Left ventricle myocardium inferior (tissue), 1 donor: ENCODE data around the gene EFNB1. TPM values are rescaled to one million over a fixed set of nuclear protein-coding genes. Genes with fewer than 3 reads are reported as not detected.

Source experiments
- DNase-seq: peaks from one replicate; pipeline ENCODE4 v3.0.0-alpha.2; 2020
- H3K27ac ChIP-seq: fragments of 200-600 bp; replicated peaks from 2 replicates; pipeline ENCODE4 v1.8.0; 2021
- H3K27me3 ChIP-seq: fragments of 200-600 bp; 2 replicates; pipeline ENCODE4 v1.8.0; 2021; ENCODE audit warnings: low read depth
- H3K36me3 ChIP-seq: fragments of 200-600 bp; 2 replicates; pipeline ENCODE4 v1.8.0; 2021
- H3K4me1 ChIP-seq: fragments of 200-600 bp; 2 replicates; pipeline ENCODE4 v1.8.0; 2021
- H3K4me3 ChIP-seq: fragments of 200-600 bp; 2 replicates; pipeline ENCODE4 v1.8.0; 2021; ENCODE audit warnings: mild to moderate bottlenecking, moderate library complexity
- H3K9me3 ChIP-seq: fragments of 200-600 bp; replicated peaks from 2 replicates; pipeline ENCODE4 v1.8.0; 2021
- intact Hi-C: fragments of 100-400 bp; cut with micrococcal nuclease; formaldehyde crosslinking; loops from one replicate; pipeline ENCODE4 v1.11.0; 2022
- total RNA-seq: library from RNA; stranded (reverse); fragmentation: NEBNext Ultra II Directional; extraction: Animal tissue kit (Norgen Biotek cat#: 25700); gene quantifications from one replicate; pipeline ENCODE4 v1.2.1, GENCODE V29; 2021
- TF ChIP-seq, protein P1 (sequence below): fragments of 200-600 bp; IDR thresholded peaks from 2 replicates; pipeline ENCODE4 v1.8.0; 2021; ENCODE audit warnings: antibody characterized with exemption, mild to moderate bottlenecking, borderline replicate concordance
- donor health status: DM: no; HTN: yes; CAD: no; lungs with severe emphysema.

Gene EFNB1
- total RNA-seq, 1 donor from 2014 or later: 14.7 TPM

- H3K4me3 ChIP-seq: no peak overlapping the region
- no peaks in the 10 kb centered on the region for H3K9me3 ChIP-seq
- H3K36me3 ChIP-seq: peaks cover 10% of the 10 kb centered on the region
- intact Hi-C loops: no loop called here
- no peaks in the 10 kb centered on the region for H3K27me3 ChIP-seq
- TF ChIP-seq, protein P1, sequence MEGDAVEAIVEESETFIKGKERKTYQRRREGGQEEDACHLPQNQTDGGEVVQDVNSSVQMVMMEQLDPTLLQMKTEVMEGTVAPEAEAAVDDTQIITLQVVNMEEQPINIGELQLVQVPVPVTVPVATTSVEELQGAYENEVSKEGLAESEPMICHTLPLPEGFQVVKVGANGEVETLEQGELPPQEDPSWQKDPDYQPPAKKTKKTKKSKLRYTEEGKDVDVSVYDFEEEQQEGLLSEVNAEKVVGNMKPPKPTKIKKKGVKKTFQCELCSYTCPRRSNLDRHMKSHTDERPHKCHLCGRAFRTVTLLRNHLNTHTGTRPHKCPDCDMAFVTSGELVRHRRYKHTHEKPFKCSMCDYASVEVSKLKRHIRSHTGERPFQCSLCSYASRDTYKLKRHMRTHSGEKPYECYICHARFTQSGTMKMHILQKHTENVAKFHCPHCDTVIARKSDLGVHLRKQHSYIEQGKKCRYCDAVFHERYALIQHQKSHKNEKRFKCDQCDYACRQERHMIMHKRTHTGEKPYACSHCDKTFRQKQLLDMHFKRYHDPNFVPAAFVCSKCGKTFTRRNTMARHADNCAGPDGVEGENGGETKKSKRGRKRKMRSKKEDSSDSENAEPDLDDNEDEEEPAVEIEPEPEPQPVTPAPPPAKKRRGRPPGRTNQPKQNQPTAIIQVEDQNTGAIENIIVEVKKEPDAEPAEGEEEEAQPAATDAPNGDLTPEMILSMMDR: no peak
- peaks cover 44% of the 10 kb centered on the region for H3K4me1 ChIP-seq
- H3K27ac ChIP-seq: no peak overlapping the region
- no peak for DNase-seq
Measured at GRCh38 chrX:68835468-68835867, 6.6 kb downstream of the EFNB1 start.

- peaks cover 39% of the 10 kb centered on the region for H3K4me1 ChIP-seq
- H3K27me3 ChIP-seq: no peaks in the 10 kb centered on the region
- DNase-seq: no peak
- H3K36me3 ChIP-seq: peaks cover 21% of the 10 kb centered on the region
- no peak overlapping the region for H3K4me3 ChIP-seq
- H3K27ac ChIP-seq: no peak overlapping the region
- TF ChIP-seq, protein P1: no peak
- no peaks in the 10 kb centered on the region for H3K9me3 ChIP-seq
- intact Hi-C loops: no loop called here
Measured at GRCh38 chrX:68837119-68837518, 8.3 kb downstream of the EFNB1 start.

GRCh38 chrX:68838571-68838910 lies 9.7 kb downstream of the EFNB1 start:
- Histone ChIP-seq H3K4me1 (peaks cover 41% of the 10 kb centered on the region), H3K4me3 (no peak overlapping the region), H3K36me3 (peaks cover 21% of the 10 kb centered on the region), H3K9me3 (no peaks in the 10 kb centered on the region), H3K27me3 (no peaks in the 10 kb centered on the region), H3K27ac (no peak overlapping the region)
- no peak for DNase-seq
- TF ChIP-seq, protein P1: no peak
- intact Hi-C loops: no loop called here

GRCh38 chrX:68839771-68840170 lies 10.9 kb downstream of the EFNB1 start:
- Histone ChIP-seq H3K4me1 (peaks cover 30% of the 10 kb centered on the region), H3K27me3 (no peaks in the 10 kb centered on the region), H3K36me3 (peaks cover 21% of the 10 kb centered on the region), H3K9me3 (no peaks in the 10 kb centered on the region), H3K4me3 (no peak overlapping the region), H3K27ac (no peak overlapping the region)
- intact Hi-C loops: no loop called here
- no peak for DNase-seq
- TF ChIP-seq, protein P1: no peak

GRCh38 chrX:68840256-68840655 lies 11.4 kb downstream of the EFNB1 start:
- no peak for DNase-seq
- no peaks in the 10 kb centered on the region for H3K9me3 ChIP-seq
- intact Hi-C loops: no loop called here
- H3K36me3 ChIP-seq: peaks cover 21% of the 10 kb centered on the region
- no peak overlapping the region for H3K27ac ChIP-seq
- peaks cover 29% of the 10 kb centered on the region for H3K4me1 ChIP-seq
- H3K27me3 ChIP-seq: no peaks in the 10 kb centered on the region
- TF ChIP-seq, protein P1: no peak
- no peak overlapping the region for H3K4me3 ChIP-seq
